Ishikawa (cell line): ENCODE data around the gene COQ5.

ENCODE experiments used
- CEBPB ChIP-seq: IDR thresholded peaks from 2 replicates; pipeline ENCODE4 v1.6.1; 2012
- EP300 ChIP-seq: IDR thresholded peaks from 2 replicates; pipeline ENCODE4 v1.6.1; 2012; ENCODE audit warnings: borderline replicate concordance
- MAX ChIP-seq: IDR thresholded peaks from 2 replicates; pipeline ENCODE4 v1.6.1; 2012
- USF1 ChIP-seq: IDR thresholded peaks from 2 replicates; pipeline ENCODE4 v1.6.1; 2012
- YY1 ChIP-seq: IDR thresholded peaks from 2 replicates; pipeline ENCODE4 v1.6.1; 2012; ENCODE audit warnings: low read depth
- ZBTB7A ChIP-seq: IDR thresholded peaks from 2 replicates; pipeline ENCODE4 v1.6.1; 2012; ENCODE audit warnings: low read depth

GRCh38 chr12:120466560-120467315 is 62.2 kb downstream of the COQ5 start:
- TF ChIP-seq ZBTB7A (no peak), YY1 (no peak), MAX (no peak), USF1 (no peak), EP300 (no peak), CEBPB (no peak)
